IPS-18a (cell line): ENCODE results near the gene CAPS.
"Not testable (repeated sequence)": the region's sequence is repeated elsewhere in the genome, so short reads cannot be mapped to it uniquely, and the experiment has no call there.

ENCODE experiments used
- H3K27ac ChIP-seq: one replicate; pipeline ENCODE4 v1.5.1; 2013; ENCODE audit warnings: low read length
- H3K27me3 ChIP-seq: one replicate; pipeline ENCODE4 v1.6.1; 2013; ENCODE audit warnings: mild to moderate bottlenecking, low read length; ENCODE audit not compliant: control insufficient read depth, insufficient read depth
- H3K36me3 ChIP-seq: one replicate; pipeline ENCODE4 v1.6.1; 2013; ENCODE audit warnings: low read depth, low read length; ENCODE audit not compliant: control insufficient read depth
- H3K4me1 ChIP-seq: one replicate; pipeline ENCODE4 v1.6.1; 2013; ENCODE audit warnings: low read depth, low read length; ENCODE audit not compliant: control insufficient read depth
- H3K4me3 ChIP-seq: one replicate; pipeline ENCODE4 v1.5.1; 2013; ENCODE audit warnings: low read length
- H3K9ac ChIP-seq: one replicate; pipeline ENCODE4 v1.6.1; 2013; ENCODE audit warnings: mild to moderate bottlenecking, low read length, moderate library complexity
- H3K9me3 ChIP-seq: one replicate; pipeline ENCODE4 v1.6.1; 2013; ENCODE audit warnings: low read depth, low read length; ENCODE audit not compliant: control insufficient read depth

Gene CAPS

DNA sequence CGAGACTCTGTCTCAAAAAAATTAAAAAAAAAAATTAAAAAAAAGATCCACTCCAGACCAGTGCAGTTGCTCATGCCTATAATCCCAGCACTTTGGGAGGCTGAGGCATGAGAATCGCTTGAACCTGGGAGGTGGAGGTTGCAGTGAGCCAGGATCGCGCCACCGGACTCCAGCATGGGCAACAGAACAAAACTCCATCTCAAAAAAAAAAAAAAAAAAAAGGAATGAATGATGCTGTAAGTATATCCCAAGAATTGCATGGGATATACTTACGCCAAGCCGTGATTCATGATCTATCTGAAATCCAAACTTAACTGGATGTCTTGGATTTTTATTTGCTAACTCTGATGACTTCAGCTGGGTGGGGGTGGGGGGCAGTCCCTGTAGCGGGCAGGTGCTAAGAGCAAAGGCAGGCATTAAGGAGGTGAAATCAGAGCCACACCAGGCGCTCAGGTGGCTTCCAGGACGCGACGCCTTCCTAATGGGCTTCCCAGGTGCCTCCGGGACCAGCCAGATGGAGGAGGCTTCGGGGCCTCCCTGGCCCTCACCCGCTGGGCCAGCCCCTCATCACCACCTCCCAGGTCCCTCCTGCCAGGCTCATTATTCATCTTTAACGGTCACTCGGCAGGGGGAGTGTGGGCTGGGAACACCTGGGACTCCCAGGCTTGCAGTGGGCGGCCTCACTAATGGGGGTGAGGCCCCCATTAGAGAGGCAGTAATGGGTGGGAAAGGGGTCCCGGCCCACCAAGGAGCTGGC lies 32.3 kb upstream of the CAPS start:
- no peaks in the 10 kb centered on the region for H3K36me3 ChIP-seq
- H3K27me3 ChIP-seq: no peaks in the 10 kb centered on the region
- peaks cover 10% of the 10 kb centered on the region for H3K4me1 ChIP-seq
- H3K4me3 ChIP-seq: no peak overlapping the region
- H3K9ac ChIP-seq: no peak overlapping the region
- no peak overlapping the region for H3K27ac ChIP-seq
- H3K9me3 ChIP-seq: no peaks in the 10 kb centered on the region

DNA sequence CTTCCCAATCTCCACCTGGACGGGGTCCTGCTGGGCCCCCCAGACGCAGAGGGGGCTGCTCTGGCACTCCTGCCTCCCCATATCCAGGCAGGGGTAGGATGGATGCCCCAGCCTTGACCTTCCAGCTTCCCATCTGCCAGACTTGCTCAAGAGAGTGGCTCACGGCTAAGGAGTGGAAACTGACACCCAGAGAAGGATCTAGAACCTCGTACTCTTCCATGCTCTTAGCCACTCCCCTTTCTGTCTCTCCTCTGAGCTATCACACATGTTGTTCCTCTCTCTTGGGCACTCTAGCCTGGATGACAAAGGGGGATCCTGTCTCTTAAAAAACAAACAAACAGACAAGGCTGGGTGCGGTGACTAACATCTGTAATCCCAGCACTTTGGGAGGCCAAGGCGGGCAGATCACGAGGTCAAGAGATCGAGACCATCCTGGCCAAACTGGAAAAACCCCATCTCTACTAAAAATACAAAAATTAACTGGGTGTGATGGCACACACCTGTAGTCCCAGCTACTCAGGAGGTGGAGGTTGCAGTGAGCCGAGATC lies 31.6 kb upstream of the CAPS start:
- Histone ChIP-seq H3K27ac (no peak overlapping the region), H3K9ac (no peak overlapping the region), H3K36me3 (no peaks in the 10 kb centered on the region), H3K4me1 (peaks cover 10% of the 10 kb centered on the region), H3K27me3 (no peaks in the 10 kb centered on the region), H3K9me3 (no peaks in the 10 kb centered on the region), H3K4me3 (no peak overlapping the region)

DNA sequence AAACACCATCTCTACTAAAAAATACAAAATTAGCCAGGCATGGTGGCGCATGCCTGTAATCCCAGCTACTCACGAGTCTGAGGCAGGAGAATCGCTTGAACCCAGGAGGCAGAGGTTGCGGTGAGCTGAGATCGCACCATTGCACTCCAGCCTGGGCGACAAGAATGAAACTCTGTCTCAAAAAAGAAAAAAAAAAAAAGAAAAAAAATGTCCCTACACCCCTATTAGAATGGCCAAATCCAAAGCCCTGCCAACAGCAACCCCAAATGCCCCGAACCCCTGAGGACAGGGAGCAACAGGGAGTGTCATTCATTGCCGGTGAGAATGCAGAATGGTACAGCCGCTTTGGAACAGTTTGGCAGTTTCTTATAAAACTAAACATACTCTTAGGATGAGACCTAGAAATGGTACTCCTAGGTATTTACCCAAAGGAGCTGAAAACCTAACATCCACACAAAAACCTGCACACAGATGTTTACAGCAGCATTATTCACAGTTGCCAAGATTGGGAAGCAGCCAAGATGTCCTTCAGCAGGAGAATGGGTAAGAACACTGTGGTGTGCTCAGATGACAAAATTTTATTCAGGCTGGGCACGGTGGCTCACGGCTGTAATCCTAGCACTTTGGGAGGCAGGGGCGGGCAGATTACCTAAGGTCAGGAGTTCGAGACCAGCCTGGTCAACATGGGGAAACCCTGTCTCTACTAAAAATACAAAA lies 30.7 kb upstream of the CAPS start:
- H3K27me3 ChIP-seq, H3K9ac ChIP-seq, H3K36me3 ChIP-seq, H3K27ac ChIP-seq, H3K4me1 ChIP-seq, H3K9me3 ChIP-seq, H3K4me3 ChIP-seq: not testable (repeated sequence)

DNA sequence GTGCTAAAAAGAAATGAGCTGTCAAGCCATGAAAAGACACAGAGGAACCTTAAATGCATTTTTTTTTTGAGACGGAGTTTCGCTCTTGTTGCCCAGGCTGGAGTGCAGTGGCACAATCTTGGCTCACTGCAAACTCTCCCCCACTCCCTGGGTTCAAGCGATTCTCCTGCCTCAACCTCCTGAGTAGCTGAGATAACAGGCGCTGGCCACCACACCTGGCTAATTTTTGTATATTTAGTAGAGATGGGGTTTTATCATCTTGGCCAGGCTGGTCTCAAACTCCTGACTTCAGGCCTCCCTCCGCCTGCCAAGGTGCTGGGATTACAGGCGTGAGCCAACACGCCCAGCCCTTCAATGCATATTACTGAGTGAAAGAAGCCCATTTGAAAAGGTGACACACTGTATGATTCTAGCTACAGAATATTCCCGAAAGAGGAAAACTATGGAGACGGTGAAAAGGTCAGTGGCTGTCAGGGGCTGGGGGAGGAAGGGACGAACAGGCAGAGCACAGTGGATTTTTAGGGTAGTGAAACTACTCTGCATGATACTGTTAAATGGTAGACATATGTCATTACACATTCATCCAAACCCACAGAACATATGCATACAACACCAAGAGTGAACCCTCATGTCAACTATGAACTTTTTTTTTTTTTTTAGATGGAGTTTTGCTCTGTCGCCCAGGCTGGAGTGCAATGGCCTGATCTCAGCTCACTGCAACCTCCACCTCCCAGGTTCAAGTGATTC lies 29.8 kb upstream of the CAPS start:
- H3K4me1 ChIP-seq, H3K9me3 ChIP-seq, H3K27ac ChIP-seq, H3K9ac ChIP-seq, H3K27me3 ChIP-seq, H3K36me3 ChIP-seq, H3K4me3 ChIP-seq: not testable (repeated sequence)

DNA sequence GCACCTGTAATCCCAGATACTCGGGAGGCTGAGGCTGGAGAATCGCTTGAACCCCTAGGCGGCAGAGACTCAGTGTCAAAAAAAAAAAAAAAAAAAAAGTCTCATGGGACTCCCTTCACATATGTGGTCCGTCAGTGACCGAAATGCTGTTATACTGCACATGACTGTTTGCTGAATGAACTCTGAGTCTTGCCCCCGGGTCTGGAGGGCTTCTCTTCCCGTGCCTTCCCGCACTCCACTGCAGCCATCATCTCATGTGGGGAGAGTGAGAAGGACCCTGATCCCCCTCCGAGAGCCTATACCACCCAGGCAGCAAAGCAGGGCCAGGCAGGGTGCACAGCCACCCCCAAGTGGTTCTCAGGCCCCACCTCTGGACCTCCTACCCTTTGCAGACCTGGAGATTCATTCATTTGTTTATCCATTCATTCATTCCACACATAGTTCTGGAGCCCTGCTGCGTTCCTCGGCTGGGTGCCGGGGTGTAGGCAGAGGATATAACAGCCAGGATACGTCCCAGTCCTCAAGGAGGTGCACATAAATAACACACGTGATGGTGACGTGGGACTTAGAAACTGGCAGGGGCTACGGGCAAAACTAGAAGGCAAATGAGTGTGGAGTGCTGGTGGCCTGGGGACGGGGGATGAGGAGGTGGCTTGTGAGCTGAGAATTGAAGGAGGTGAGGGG lies 24.6 kb upstream of the CAPS start:
- H3K27me3 ChIP-seq: no peaks in the 10 kb centered on the region
- no peak overlapping the region for H3K4me3 ChIP-seq
- H3K9ac ChIP-seq: no peak overlapping the region
- no peaks in the 10 kb centered on the region for H3K9me3 ChIP-seq
- H3K27ac ChIP-seq: no peak overlapping the region
- H3K4me1 ChIP-seq: no peaks in the 10 kb centered on the region
- no peaks in the 10 kb centered on the region for H3K36me3 ChIP-seq

DNA sequence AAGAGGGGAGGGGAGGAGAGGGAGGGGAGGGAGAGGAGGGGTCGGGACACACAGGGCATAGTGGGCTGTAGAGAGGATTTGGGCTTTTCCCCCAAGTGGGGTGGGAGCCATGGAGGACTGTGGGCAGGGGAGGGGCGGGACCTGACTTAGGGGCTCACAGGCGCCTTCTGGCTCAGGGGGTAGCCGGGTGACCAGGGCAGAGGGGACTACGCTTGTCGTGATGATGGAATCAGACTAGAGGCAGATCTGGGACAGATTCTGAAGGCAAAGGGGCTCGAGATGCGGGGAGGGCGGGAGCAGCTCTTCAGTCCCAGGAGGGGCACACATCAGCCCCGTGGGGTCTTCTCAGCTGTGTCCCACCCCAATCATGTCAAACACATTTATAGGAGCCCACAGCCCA lies 24.0 kb upstream of the CAPS start:
- no peak overlapping the region for H3K9ac ChIP-seq
- H3K4me3 ChIP-seq: no peak overlapping the region
- H3K36me3 ChIP-seq: no peaks in the 10 kb centered on the region
- H3K27ac ChIP-seq: no peak overlapping the region
- no peaks in the 10 kb centered on the region for H3K9me3 ChIP-seq
- H3K27me3 ChIP-seq: no peaks in the 10 kb centered on the region
- H3K4me1 ChIP-seq: no peaks in the 10 kb centered on the region

DNA sequence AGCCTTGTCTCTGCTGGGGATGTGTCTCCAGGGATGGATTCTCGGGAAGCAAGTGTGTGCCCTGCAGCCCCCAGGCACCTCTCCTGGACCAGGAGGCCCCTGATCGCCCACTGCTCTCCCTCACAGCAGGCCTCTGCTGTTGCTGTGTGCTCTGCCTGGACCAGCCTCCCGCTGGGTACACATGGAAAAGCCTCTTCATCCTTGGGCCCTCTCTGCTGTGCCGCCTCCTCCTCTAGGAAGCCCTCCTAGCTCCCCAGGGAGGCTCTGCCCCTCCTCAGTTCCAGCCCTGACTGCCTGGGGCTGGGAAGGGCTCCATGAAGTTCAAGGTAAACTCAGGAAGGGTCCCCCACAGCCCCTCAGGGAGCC lies 22.5 kb upstream of the CAPS start:
- Histone ChIP-seq H3K4me1 (no peaks in the 10 kb centered on the region), H3K27me3 (no peaks in the 10 kb centered on the region), H3K4me3 (no peak overlapping the region), H3K36me3 (peaks cover 6% of the 10 kb centered on the region), H3K9me3 (no peaks in the 10 kb centered on the region), H3K9ac (no peak overlapping the region), H3K27ac (no peak overlapping the region)

DNA sequence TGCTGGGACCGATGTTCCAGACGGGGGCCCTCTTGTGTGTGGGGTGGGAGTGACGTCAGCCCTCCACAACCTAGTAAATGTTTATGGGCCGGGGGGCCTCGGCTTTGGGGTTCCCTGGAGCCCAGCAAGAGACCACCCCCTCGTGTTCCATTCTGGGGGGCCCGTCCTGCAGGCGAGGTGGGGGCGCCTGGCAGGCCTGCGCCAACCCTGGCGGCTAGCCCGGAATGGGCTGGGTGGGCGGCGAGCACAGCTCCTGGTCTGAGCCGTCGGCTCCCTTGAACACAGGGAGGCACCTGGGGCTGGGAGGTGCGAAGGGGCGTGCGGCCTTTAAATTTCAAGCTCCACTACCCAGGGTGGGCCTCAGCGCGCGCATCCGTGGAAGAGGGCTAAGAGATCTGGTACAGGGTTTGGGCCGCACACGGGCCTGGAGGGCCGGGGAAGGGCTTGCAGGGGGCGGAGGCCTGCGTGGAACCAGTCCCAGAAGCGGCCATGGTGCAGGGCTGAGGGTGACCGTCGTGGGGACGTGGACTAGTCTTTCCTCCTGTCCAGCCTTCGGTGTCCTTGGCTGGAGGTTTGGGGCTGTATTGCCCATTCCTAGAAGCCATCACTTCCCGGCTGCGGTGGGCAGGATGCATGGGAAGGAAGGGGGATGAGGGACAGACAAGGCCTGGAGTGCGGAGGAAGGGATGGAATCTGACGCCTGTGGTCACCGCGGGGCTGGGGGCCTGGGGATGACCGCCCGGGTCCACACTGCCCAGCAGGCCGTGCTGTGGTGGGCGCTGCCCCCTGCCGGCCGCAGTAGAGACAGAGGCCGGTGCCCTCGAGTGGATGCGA lies 21.9 kb upstream of the CAPS start:
- no peak overlapping the region for H3K9ac ChIP-seq
- no peak overlapping the region for H3K4me3 ChIP-seq
- no peaks in the 10 kb centered on the region for H3K4me1 ChIP-seq
- peaks cover 6% of the 10 kb centered on the region for H3K36me3 ChIP-seq
- no peaks in the 10 kb centered on the region for H3K27me3 ChIP-seq
- H3K9me3 ChIP-seq: no peaks in the 10 kb centered on the region
- no peak overlapping the region for H3K27ac ChIP-seq

DNA sequence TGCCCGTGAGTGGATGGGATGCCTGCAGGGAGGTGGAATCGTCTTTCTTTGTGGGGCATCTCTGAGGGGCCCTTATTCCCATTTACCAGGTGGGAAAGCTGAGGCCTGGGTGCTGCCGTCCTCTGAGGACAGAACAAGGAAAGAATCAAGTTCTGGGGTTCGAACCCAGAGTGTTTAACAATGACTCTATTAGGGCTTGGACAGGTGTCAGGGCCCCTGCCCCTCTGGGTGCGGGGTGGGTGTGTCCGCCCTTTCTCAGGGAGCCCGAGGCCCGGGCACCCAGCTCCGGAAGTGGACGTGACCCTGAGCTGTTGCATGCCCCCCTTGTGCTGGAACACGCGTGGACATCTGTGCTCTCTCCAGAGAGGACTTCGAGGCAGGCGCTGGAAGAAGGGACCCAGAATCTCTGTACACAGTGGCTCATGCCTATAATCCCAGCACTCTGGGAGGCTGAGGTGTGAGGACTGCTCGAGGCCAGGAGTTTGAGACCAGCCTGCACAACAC lies 21.2 kb upstream of the CAPS start:
- Histone ChIP-seq H3K36me3 (peaks cover 6% of the 10 kb centered on the region), H3K9me3 (no peaks in the 10 kb centered on the region), H3K4me3 (no peak overlapping the region), H3K27me3 (no peaks in the 10 kb centered on the region), H3K27ac (no peak overlapping the region), H3K4me1 (no peaks in the 10 kb centered on the region), H3K9ac (no peak overlapping the region)

DNA sequence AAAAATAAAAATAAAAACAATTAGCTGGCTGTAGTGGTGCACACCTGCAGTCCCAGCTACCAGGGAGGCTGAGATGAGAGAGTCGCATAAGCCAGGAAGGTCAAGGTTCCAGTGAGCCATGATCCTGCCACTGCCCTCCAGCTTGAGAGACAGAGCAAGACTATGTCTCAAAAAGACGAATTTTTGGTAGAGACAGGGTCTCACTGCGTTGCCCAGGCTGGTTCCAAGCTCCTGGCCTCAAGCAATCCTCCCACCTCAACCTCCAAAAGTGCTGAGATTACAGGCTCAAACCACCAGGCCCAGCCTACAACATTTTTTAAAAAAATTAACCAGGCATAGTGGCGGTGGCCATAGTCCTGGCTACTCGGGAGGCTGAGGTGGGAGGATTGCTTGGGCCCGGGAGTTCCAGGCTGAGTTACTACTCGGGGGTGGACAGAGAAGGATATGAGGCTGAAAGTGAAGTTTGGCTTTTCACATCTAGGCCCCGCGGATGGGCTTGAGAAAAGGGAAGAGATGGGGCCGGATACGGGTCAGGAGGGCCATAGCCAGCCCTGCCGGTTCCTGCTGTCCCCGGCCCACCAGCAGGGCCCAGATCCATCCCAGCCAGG lies 20.7 kb upstream of the CAPS start:
- Histone ChIP-seq H3K4me1 (no peaks in the 10 kb centered on the region), H3K27ac (no peak overlapping the region), H3K9me3 (no peaks in the 10 kb centered on the region)

More for the DNA sequence above, 20.7 kb upstream of the CAPS start:
- Histone ChIP-seq H3K27me3 (no peaks in the 10 kb centered on the region), H3K9ac (no peak overlapping the region), H3K4me3 (no peak overlapping the region), H3K36me3 (peaks cover 6% of the 10 kb centered on the region)
